HG02678 (cell line): ENCODE measurements around the gene FBXO11.
A peak's percentile ranks its signal among the peaks of the same experiment; 100 is the strongest.
"Not testable (repeated sequence)": the region's sequence is repeated elsewhere in the genome, so short reads cannot be mapped to it uniquely, and the experiment has no call there.

Experiments used
- ATAC-seq: cut with Tn5 transposase; IDR thresholded peaks from one replicate; pipeline ENCODE4 v1.9.1; 2021; ENCODE audit warnings: mild to moderate bottlenecking, moderate library complexity; ENCODE audit not compliant: unreplicated experiment

Gene FBXO11

GRCh38 chr2:47862949-47863348, 43.3 kb downstream of the FBXO11 start:
- no peak for ATAC-seq

GRCh38 chr2:47853067-47853777, 53.1 kb downstream of the FBXO11 start:
- not testable (repeated sequence) for ATAC-seq

- no peak for ATAC-seq
Measured at GRCh38 chr2:47850198-47850597, 56.1 kb downstream of the FBXO11 start.

DNA sequence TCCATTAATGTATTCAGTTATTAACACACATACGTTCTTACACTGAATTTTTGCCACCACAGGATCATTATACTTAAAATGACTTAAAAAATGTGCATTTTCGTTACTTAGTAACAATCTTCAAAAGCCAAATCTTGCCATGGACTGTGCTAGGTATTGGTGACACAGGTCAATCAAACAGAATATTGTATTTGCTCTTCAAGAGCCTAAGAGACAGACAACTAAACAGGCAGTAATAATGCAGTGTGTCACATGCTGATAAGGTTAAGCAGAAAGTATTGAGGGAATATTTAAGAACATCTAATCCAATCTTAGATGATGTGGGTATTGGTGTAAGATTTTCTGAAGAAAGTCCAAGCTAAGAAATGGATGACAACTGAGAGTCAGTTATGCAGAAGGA, 56.9 kb downstream of the FBXO11 start:
- no peak for ATAC-seq

DNA sequence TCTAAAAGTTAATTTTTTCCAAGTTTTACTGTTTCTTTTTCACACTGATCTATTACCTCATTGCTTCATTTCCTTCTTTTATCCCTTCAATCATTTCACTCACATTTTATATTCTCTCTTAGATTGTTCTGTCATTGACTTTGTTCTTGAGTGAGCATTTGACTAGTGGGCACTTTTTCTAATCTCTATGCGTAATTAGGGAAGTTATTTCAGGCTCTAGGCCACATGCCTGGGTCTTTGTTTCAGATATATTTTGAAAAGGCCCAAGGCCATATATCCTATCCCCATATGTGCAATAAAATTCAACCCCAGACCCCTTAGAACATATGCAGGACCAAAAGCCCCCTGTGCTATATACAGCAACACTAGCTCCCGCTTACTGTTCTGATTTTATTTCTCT, 62.1 kb downstream of the FBXO11 start:
- no peak for ATAC-seq

DNA sequence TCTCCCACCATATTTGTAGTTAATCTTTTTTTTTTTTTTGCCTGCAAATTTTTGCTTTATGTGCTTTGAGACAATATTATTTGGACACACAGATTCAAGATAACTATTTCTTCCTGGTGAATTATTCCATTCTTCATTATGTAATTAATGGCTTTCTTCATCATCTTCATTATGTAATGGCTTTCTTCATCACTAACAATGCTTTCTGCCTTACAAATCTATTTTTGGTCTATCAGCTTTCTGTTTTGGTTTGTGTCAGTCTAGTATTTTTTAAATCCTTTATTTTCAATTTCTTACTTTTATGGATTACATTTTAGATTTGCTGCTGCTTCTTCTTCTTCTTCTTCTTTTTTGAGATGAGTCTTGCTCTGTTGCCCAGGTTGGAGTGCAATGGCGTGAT, 62.9 kb downstream of the FBXO11 start:
- no peak for ATAC-seq

GRCh38 chr2:47842846-47843245, 63.5 kb downstream of the FBXO11 start:
- no peak for ATAC-seq

GRCh38 chr2:47838686-47839085, 67.6 kb downstream of the FBXO11 start:
- no peak for ATAC-seq

DNA sequence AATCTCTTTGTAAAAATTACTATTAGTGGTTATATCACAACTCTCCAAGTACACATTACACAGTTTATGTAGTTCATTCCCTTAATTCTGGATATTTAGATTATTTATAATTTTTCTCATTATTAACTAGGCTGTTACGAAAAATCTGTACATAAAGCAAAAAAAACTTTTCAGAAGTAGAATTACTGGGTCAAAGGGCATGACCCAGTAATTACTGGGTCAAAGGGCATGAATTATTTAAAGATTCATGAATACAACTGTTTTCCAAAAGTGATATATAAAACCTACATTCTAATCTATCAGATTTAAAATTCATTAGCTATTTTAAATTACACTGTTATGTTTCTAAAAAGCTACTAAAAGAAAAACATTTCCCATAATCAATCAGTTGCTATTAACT, 68.0 kb downstream of the FBXO11 start:
- no peak for ATAC-seq

DNA sequence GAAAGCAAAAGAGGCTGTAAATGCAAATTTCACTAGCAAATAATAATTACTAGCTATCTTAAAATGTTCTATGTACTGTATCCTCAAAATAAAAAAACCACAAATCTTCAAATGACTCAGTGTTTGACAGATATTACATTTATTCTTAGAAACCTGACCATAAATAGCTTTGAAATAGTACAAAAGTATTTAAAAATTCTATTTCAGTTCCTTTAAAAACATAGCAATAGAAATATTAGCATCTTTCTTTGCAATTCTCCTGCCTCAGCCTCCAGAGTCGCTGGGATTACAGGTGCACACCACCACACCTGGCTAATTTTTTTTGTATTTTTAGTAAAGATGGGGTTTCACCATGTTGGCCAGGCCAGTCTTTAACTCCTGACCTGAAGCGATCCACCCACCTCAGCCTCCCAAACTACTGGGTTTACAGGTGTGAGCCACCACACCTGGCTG, 72.8 kb downstream of the FBXO11 start:
- peak; percentile 62 for ATAC-seq

DNA sequence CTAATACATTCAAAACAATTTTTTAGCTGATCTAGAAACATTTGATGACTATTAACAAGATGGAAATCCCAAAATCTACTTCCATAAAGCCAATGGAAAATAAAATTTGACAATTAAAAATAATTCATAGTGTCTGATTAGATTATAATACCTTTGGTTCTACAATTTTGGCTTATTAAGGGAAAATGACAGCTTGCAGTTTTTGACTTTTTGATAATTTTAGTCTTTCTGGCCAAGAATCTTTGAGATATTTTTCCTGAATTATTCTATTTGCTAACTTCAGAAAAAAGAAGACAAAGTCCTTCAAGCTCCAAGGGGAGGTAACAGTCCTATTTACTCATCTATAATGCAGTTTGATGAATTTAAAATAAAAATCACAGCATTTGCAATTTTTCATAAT, 83.8 kb downstream of the FBXO11 start:
- no peak for ATAC-seq

DNA sequence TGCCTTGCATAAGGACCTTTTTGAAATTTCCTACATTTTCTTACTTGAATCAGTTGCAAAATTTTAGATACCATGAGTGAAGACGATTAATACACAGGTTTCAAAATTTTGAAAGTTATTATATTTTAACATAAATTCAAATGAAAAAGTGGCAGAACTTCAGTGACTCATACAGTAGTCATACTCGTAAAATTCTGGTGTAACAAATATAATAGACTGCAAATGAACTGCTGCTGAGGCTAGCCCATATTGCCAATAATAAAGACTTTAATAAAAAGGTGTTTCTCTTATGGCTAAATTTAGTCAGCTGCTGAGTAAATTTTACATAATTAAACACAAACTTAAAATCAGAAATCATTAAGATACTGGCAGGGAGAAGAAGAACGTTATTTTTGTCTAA, 86.5 kb downstream of the FBXO11 start:
- ATAC-seq: no peak

DNA sequence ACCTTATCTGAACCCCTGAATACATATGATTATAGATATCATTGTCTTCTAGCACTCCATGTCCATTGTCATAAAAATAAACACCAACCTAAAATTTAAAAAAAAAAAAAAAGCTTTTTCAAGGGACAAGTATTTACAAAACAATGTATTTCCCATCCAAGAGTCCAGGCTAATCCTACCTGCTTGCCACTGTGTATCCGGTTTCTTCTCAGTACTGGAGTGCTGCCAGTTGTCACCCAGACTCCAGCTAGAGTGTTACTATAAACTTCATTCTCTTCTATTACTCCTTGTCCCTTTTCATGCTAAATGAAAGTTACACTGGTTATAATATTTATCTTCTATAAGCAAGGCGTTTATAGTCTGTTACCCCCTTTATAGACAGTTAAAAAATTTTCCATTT, 87.5 kb downstream of the FBXO11 start:
- no peak for ATAC-seq

- no peak for ATAC-seq
Measured at GRCh38 chr2:47815764-47816163, 90.5 kb downstream of the FBXO11 start.

- no peak for ATAC-seq
Measured at GRCh38 chr2:47811668-47812067, 94.6 kb downstream of the FBXO11 start.

DNA sequence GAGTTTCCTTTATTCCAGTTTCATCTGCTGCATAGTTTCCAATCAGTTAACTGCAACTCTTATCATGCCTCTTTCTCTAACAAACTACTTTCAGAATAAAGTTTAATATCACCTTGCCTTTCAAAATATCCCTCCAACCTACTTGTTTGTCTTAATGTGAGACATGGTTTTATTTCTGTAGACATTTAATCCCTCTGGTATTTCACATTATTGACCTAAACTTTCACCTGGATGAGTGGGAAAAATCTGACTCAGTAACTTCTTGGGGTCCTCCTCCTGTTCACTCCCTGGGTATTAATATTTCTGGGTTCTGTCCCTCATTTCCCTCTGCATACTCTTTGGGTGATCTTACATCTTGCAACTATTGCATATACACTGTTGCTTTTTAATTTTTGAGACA, 95.4 kb downstream of the FBXO11 start:
- no peak for ATAC-seq

DNA sequence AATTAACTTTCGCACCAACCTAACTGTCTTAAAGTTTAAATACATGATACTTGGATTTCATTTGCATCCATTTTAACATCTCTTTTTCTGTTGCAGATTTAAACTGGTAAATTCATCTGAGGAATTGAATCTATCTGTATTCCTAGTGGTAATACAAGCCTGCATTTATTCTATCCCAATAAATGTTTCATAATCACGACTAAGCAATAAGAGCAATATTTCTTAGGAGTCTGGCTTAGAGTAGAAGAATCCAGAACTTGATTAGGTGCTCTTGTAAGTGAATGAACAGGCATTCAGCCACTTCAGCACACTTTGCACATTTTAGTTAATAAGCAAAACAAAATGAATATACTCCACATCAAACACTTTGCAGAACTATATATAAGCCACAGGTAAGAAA, 96.4 kb downstream of the FBXO11 start:
- no peak for ATAC-seq

GRCh38 chr2:47808614-47809013, 97.7 kb downstream of the FBXO11 start:
- ATAC-seq: no peak

DNA sequence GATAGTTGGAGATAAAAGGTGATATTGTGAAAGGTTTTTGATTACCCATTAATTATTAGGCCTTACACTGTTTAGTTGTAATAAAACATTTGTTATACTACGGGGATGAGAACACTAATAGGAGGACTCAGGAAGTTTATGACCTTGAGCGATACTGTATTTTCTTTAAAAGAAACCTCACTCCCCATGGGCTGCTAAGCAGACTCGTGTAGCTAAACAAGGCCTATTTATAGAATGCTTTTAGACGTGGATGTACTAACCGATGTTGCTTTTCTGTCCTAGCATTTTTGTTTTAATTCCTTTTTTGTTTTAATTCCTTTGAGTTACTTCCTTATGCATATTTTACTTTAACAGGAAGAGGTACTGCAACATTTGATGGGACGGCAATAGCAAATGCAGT, 100.4 kb downstream of the FBXO11 start:
- ATAC-seq: no peak

- ATAC-seq: no peak
Measured at GRCh38 chr2:47803770-47804169, 102.5 kb downstream of the FBXO11 start.

DNA sequence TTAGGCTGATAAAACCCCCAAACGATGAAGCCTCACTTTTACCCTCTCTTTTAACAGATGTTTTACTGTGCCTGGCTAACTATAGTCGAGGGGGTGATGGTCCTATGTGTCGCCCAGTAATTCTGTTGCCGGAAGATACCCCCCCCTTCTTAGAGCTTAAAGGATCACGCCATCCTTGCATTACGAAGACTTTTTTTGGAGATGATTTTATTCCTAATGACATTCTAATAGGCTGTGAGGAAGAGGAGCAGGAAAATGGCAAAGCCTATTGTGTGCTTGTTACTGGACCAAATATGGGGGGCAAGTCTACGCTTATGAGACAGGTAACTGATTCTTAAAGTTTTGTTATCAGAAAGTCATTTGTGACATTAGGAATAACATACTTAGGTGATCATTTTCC, 102.9 kb downstream of the FBXO11 start:
- ATAC-seq: no peak

DNA sequence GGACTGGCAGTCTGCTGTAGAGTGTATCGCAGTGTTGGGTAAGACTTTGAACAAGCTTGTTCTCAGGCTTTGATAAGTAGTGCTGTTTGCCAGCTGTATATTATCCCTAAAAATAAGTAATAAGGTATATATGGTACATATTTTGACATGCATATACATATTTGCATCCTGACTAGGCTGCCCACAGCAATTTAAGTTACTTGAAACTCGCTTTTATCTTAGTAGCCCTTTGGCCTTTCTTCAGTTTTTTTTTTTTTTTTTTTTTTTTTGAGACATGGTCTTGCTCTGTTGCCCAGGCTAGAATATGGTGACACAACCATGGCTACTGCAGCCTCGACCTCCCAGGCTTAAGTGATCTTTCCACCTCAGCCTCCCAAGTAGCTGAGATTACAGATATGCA, 105.2 kb downstream of the FBXO11 start:
- no peak for ATAC-seq

DNA sequence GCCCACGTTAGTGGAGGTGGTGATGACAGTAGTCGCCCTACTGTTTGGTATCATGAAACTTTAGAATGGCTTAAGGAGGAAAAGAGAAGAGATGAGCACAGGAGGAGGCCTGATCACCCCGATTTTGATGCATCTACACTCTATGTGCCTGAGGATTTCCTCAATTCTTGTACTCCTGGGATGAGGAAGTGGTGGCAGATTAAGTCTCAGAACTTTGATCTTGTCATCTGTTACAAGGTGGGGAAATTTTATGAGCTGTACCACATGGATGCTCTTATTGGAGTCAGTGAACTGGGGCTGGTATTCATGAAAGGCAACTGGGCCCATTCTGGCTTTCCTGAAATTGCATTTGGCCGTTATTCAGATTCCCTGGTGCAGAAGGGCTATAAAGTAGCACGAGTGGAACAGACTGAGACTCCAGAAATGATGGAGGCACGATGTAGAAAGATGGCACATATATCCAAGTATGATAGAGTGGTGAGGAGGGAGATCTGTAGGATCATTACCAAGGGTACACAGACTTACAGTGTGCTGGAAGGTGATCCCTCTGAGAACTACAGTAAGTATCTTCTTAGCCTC, 107.2 kb downstream of the FBXO11 start:
- no peak for ATAC-seq
